ENCODE measurements around the gene NDE1.

GRCh38 chr16:15639061-15639568, 10.9 kb upstream of the NDE1 start:
- no peak for TF ChIP-seq CREB1 (IDR thresholded peaks at IDR 0.05)
- TF ChIP-seq CTCF (IDR thresholded peaks at IDR 0.05; ENCODE audit: control extremely low read depth in 1 of 3, insufficient read depth in 1 of 3, low read depth in 1 of 3, low read length in 3 of 3), result no peak
- TF ChIP-seq MAFK (IDR thresholded peaks at IDR 0.05; ENCODE audit: low read depth, low read length), result no peak
- TF ChIP-seq TAF1 (IDR thresholded peaks at IDR 0.05; ENCODE audit: low read depth, low read length), result no peak
- TF ChIP-seq USF2 (IDR thresholded peaks at IDR 0.05; ENCODE audit: low read length), result no peak
- no peak for TF ChIP-seq RNF2 (IDR thresholded peaks at IDR 0.05; ENCODE audit: borderline replicate concordance, low read depth, low read length, missing control alignments, poor library complexity, severe bottlenecking)
- no peak for TF ChIP-seq EGR1 (IDR thresholded peaks at IDR 0.05; ENCODE audit: borderline replicate concordance, low read depth, low read length)
- TF ChIP-seq POLR2A (IDR thresholded peaks at IDR 0.05; ENCODE audit: control extremely low read depth in 1 of 2, low read depth in 2 of 2, low read length in 2 of 2), result no peak
- no peak for TF ChIP-seq YY1 (IDR thresholded peaks at IDR 0.05; ENCODE audit: low read depth, low read length)

Measured in H1 (cell line).